Measurements from ENCODE around the gene AP1G1.

Gene AP1G1

GRCh38 chr16:71737501-71737900 is 71.1 kb downstream of the AP1G1 start:
- Histone ChIP-seq H3K4me1 (ENCODE audit: control insufficient read depth, insufficient read depth, low read length) (no peaks in the 10 kb centered on the region), H3K9me3 (ENCODE audit: control insufficient read depth, insufficient read depth, low read depth, low read length) (no peaks in the 10 kb centered on the region), H3K4me3 (ENCODE audit: low read depth, low read length) (no peak overlapping the region), H3K27ac (ENCODE audit: extremely low read depth, low read depth, low read length) (no peak overlapping the region), H3K36me3 (ENCODE audit: control insufficient read depth in 2 of 2, insufficient read depth in 1 of 2, low read length in 2 of 2) (peaks cover 39 to 79% of the 10 kb centered on the region in 2 experiments)
- POLR2A ChIA-PET, result no interaction called here
- TF ChIP-seq ZNF670 (tag by site-specific recombination; IDR thresholded peaks at IDR 0.05; ENCODE audit: low read depth), result no peak
- TF ChIP-seq ZFP37 (tag by site-specific recombination; IDR thresholded peaks at IDR 0.05), result no peak
- TF ChIP-seq EGR2 (tag by site-specific recombination; IDR thresholded peaks at IDR 0.05; ENCODE audit: low read depth), result no peak
- TF ChIP-seq ZNF19 (tag by site-specific recombination; IDR thresholded peaks at IDR 0.05; ENCODE audit: low read depth), result no peak
- TF ChIP-seq ZNF776 (tag by site-specific recombination; IDR thresholded peaks at IDR 0.05; ENCODE audit: borderline replicate concordance), result no peak
- TF ChIP-seq ZNF280C (tag by site-specific recombination; IDR thresholded peaks at IDR 0.05), result no peak
- TF ChIP-seq HOXD13 (CRISPR knock-in tag; IDR thresholded peaks at IDR 0.05; ENCODE audit: borderline replicate concordance), result no peak
- no peak for TF ChIP-seq ZNF426 (tag by site-specific recombination; IDR thresholded peaks at IDR 0.05)
- CTCF ChIA-PET, result no interaction called here

- ChIA-PET CTCF (no interaction called here), POLR2A (no interaction called here)
- TF ChIP-seq ZNF19 (tag by site-specific recombination; IDR thresholded peaks at IDR 0.05; ENCODE audit: low read depth), result no peak
- no peak for TF ChIP-seq INSM2 (tag by site-specific recombination; IDR thresholded peaks at IDR 0.05)
- no peak for TF ChIP-seq ZNF155 (tag by site-specific recombination; IDR thresholded peaks at IDR 0.05)
- TF ChIP-seq RBAK (tag by site-specific recombination; IDR thresholded peaks at IDR 0.05), result no peak
- TF ChIP-seq KLF10 (tag by site-specific recombination; IDR thresholded peaks at IDR 0.05), result no peak
- no peak for TF ChIP-seq ATF2 (tag by site-specific recombination; IDR thresholded peaks at IDR 0.05; ENCODE audit: low read depth)
- TF ChIP-seq ZNF549 (tag by site-specific recombination; IDR thresholded peaks at IDR 0.05), result no peak
- TF ChIP-seq ZNF239 (tag by site-specific recombination; IDR thresholded peaks at IDR 0.05), result no peak
- no peak for TF ChIP-seq ZFP37 (tag by site-specific recombination; IDR thresholded peaks at IDR 0.05)
- TF ChIP-seq ZNF747 (tag by site-specific recombination; IDR thresholded peaks at IDR 0.05), result no peak
- no peak for TF ChIP-seq ZNF223 (tag by site-specific recombination; IDR thresholded peaks at IDR 0.05)
- TF ChIP-seq HIC1 (tag by site-specific recombination; IDR thresholded peaks at IDR 0.05), result no peak
- TF ChIP-seq ZFHX2 (tag by site-specific recombination; conservative IDR thresholded peaks at IDR 0.05), result no peak
- no peak for TF ChIP-seq ZNF221 (tag by site-specific recombination; IDR thresholded peaks at IDR 0.05; ENCODE audit: borderline replicate concordance)
- no peak overlapping the region for H3K4me3 ChIP-seq (ENCODE audit: low read depth, low read length)
- no peaks in the 10 kb centered on the region for H3K9me3 ChIP-seq (ENCODE audit: control insufficient read depth, insufficient read depth, low read depth, low read length)
- no peak overlapping the region for H3K27ac ChIP-seq (ENCODE audit: extremely low read depth, low read depth, low read length)
- peaks cover 31 to 87% of the 10 kb centered on the region in 2 experiments for H3K36me3 ChIP-seq (ENCODE audit: control insufficient read depth in 2 of 2, insufficient read depth in 1 of 2, low read length in 2 of 2)
- no peaks in the 10 kb centered on the region for H3K4me1 ChIP-seq (ENCODE audit: control insufficient read depth, insufficient read depth, low read length)
Measured at GRCh38 chr16:71734511-71734910, 74.1 kb downstream of the AP1G1 start.

Data from HEK293 (cell line).